NCI-H82 treated with DMSO at 0.1 percent for 48 hours (cell line): Measurements from ENCODE around the gene RPS6KA4.

ENCODE experiments used
- DNase-seq: peaks from one replicate; lab custom pipeline; 2025; ENCODE audit not compliant: unreplicated experiment; lab: John Stamatoyannopoulos, UW

The RPS6KA4 gene

DNA sequence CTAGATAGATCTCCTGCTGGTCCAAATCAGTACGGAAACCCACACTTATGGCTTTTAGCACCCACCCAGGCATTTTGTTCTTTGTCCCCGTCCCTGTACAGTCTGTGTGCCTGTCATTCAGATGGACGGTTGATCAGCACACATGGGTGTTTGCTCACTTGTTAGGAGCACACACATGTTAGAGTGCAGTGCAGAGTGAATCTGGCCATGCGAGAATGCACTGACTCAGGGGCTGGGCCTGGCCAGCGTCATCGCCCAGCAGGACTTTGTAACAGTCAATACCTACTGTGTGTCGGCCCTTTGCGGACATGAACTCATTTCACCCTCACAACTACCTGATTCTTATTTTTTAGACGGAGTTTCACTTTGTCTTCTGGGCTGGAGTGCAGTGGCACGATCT lies 3.4 kb downstream of the RPS6KA4 start:
- no peak for DNase-seq

DNA sequence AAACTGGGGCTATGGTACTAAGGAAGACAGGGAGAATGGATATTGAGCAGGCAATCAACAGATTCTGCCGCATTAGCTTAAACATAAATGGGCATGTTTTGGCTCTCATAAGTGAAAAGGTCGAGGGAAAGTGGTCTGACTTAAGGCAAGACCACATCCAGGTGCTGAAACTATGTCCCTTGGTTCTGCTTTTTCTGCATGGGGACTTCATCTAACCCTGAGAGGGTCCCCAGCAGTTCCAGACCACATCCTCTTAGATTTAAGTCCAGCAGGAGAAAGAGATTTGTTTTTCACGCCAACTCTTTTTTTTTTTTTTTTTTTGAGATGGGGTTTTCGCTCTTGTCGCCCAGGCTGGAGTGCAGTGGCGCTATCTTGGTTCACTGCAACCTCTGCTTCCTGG lies 5.5 kb downstream of the RPS6KA4 start:
- no peak for DNase-seq

DNA sequence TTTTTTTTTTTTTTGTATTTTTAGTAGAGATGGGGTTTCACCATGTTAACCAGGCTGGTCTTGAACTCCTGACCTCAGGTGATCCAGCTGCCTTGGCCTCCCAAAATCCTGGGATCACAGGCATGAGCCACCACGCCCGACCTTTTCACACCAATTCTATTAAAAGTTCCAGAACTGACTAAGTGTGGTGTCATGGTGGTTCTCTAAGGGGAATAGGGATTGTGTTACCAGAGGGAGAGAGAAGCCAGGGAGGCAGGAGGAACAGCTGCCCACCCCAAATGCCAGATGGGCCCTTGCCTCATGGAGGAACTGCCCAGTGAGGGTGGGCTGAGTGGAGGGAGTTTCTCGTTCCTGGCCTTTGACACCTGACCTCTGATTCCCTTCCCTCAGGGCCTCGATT lies 5.9 kb downstream of the RPS6KA4 start:
- no peak for DNase-seq

DNA sequence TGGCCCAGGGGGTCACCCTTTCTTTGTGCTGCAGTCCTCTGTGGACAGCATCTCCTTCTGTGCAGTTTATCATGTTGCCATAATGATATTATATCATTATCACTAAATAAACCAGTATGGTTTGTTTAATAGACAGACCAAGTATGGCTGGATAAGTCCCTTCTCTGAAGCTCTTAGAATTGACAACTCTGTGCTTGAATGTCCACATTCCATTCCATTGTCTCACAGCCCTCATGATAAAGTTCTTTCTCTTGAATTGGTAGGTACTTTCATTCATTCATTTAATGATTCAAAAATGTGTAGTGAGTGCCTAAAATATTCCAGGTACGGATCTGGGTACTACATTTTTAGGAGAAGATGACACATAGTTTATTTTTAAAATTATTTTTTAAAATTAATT lies 7.8 kb downstream of the RPS6KA4 start:
- no peak for DNase-seq

DNA sequence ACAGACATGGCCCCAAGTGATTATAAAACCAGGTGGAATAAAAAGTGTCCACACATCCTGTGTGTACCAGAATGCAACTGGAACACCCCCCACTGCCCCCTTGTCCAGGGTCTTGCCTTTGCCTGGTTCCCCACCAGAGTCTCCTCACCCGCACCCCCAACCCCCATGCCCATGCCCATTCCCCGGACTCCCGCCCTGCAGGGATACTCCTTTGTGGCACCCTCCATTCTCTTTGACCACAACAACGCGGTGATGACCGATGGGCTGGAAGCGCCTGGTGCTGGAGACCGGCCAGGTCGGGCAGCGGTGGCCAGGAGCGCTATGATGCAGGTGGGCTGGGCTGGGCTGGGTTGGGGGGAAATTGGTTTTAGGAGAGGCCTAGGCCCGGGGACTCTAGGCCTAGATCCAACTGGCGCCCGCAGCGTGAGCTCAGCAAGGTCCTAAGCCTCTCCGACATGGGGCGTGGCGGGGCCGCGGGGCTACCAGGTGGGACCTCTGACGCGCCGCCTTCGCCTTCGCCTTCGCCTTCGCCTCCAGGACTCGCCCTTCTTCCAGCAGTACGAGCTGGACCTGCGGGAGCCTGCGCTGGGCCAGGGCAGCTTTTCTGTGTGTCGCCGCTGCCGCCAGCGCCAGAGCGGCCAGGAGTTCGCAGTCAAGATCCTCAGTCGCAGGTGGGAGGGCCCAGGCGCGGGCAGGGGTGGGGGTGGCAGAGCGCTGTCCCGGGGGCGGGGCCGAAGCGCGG lies 9.1 kb downstream of the RPS6KA4 start:
- DNase-seq: no peak

DNA sequence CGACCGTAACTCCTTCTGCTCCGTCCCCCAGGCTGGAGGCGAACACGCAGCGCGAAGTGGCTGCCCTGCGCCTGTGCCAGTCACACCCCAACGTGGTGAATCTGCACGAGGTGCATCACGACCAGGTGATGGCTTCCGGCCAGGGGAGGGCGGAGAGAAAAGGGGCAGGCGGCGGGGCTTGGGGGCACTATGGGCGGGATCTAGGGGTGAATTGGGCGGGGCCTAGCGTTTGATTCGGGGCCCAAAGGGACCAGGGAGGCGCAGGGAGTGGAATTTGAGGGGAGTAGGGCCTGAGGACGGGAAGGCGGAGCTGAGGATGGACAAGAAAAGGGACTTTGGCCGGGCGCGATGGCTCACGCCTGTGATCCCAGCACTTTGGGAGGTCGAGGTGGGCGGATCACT lies 9.7 kb downstream of the RPS6KA4 start:
- no peak for DNase-seq

DNA sequence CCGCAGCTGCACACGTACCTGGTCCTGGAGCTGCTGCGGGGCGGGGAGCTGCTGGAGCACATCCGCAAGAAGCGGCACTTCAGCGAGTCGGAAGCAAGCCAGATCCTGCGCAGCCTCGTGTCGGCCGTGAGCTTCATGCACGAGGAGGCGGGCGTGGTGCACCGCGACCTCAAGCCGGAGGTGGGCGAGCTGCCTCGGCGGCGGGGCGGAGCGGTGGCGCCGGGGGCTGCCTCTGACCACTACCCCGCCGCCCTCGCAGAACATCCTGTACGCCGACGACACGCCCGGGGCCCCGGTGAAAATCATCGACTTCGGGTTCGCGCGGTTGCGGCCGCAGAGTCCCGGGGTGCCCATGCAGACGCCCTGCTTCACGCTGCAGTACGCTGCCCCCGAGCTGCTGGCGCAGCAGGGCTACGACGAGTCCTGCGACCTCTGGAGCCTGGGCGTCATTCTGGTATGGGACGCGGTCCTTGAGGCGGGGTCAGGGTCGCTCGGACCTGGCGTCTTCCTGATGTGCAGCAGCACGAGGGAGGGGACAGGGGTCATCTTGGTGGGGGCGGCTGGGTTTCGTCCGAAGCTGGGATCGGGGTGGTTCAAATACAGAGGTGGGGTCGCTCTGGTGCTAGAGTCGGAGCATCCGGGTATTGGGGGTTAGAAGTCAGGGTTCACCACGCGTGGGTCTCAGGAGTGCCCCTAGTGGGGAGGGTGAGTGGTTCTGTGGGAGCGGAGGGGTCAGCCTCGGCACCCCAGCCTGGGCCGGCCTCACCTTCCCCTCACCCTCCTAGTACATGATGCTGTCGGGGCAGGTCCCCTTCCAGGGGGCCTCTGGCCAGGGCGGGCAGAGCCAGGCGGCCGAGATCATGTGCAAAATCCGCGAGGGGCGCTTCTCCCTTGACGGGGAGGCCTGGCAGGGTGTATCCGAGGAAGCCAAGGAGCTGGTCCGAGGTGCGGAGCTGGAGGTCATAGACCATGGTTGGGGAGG lies 10.8 kb downstream of the RPS6KA4 start:
- DNase-seq: no peak

DNA sequence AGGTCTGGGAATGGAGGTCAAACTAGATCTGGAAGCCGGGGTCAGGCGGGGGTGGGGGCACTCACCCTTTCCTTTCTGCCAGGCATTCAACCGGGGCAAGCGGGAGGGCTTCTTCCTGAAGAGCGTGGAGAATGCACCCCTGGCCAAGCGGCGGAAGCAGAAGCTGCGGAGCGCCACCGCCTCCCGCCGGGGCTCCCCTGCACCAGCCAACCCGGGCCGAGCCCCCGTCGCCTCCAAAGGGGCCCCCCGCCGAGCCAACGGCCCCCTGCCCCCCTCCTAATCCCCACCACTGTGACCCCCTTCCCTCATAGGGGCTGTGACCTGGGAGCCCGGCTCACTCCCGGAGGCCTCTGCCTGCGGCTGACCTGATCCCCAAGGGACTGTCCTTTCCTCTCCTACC lies 12.2 kb downstream of the RPS6KA4 start:
- no peak for DNase-seq

DNA sequence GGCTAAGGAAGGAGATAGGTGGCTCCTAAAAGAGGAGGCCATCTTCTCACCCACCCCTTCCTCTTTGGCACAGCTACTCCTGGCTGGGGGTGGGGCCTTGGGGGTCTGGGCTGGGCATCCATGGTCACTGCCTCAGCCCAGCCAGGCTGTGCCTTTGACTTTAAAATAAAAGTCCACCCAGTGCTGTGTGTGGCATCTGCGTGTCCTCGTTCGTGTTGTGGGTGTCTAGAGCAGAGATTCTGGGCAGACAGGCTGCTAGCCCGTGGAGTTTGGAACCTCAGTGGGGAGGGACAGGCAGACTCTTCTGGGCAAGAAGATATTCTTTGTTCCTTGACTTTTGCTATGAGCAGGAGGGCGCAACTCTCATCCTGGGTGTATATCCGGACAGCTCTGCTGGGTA lies 13.1 kb downstream of the RPS6KA4 start:
- DNase-seq: no peak

DNA sequence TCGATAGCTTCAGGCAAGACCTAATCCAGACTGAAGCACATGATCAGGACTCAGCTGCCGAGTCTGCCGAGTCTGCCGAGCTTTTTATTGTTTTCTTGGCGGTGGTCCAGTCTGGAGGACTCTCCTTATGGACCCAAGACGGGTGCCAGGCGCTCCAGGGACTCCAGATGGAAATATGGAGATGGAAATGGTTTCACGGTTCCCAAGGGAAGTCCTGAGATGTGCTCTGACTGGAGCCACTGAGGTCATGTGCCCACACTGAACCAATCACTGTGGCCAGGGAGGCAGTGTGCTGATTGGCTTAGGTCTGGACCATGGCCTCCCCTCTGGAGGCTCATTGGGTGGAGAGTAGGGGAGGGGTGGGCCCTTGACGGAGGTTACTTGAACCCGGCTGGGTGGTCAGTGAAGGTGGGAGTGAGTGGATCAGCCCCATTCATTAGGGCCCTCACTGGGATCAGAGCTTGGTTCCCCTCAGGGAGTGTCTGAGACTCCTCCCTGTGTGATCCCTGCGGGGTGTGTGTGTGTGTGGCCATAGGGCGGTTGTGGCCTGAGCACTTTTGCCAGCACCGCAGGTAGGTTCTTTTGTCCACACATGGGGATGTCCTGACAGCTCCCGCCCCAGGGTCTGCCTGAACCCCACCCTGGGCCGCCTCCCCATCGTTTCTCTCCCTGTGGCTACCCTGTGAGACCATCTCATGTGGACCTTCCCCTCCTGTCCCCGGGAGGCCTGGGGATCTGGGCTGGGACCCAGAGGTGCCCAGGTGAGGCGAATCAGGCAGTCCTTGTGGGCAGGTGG lies 14.0 kb downstream of the RPS6KA4 start:
- DNase-seq: peak; percentile 17

DNA sequence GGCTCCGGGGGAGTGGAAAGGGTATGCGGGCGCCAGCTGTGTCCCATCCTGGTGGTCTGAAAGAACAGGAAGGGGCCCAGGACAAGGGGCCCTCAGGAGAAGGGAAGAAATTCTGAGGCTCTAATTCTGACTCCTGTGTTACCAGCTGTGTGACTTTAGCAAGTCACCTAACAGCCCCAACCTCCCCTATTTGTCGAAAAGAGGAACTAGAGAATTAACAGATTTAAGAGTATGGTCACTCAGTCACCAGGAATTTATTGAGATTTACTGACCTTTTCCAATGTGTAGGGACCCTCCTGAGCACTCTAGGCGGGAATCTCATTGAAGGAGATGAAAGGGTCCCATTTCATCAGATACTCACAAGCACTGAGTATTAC lies 14.6 kb downstream of the RPS6KA4 start:
- DNase-seq: no peak

DNA sequence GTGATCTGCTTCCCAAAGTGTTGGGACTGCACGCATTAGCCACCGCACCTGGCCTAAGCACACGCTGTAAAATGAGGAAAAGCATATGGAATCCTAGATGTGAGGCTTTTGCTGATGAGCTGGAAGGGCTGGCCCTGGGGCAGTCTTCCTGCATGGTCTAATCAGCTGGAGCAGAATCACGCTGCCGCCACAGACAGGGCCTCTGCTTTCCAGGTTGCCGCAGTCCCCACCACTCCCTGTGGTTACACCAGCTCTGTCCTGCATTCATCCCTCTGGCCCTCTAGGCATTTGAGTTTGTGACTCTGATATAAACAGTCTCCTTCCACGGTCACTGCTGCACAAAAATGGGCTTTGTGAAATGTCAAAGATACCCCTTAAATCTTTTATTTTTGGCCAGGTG lies 17.1 kb downstream of the RPS6KA4 start:
- no peak for DNase-seq

DNA sequence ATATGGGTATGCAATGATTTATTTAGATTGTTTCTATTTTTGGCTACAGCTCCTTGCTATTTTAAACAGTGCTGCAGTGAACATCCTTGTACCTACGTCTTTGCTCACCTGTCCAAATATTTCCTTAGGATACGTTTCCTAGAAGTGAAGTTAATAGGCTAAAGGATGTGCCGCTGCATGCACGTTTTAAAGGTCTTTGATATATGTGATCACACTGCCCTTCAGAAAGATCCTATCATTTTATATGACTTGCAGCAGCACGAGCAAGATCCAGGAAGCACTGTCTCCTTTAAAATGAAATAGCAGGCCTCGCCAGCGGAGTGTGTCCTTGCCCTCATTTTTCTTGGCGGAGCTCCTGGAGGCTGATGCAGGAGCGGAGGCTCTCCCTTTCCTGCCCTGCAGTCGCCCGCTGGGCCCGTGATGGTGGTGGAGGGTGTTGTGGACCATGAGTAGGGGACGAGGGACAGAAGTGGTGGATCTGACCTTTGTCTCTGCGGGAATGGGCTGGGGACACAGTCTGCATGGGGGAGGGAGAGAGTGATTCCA lies 19.4 kb downstream of the RPS6KA4 start:
- DNase-seq: no peak

DNA sequence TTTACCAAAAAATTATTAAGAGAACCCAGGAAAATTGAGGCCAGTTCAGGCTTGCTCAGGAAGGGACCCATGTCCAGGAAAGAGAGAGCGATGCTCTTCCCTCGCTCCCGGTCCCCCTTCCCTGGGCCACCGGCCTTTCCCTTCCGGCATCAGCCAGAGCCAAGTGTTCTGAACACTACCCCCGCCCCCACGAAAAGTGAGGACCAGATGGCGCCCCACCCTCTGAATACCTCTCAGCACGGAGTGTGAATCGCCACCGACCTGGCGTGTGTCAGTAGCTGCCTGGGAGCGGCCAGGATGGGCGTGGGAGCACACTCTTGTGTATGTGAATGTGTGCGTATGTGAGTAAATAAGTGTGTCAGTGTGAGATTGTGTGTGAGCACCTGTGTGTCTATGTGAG lies 20.2 kb downstream of the RPS6KA4 start:
- no peak for DNase-seq

DNA sequence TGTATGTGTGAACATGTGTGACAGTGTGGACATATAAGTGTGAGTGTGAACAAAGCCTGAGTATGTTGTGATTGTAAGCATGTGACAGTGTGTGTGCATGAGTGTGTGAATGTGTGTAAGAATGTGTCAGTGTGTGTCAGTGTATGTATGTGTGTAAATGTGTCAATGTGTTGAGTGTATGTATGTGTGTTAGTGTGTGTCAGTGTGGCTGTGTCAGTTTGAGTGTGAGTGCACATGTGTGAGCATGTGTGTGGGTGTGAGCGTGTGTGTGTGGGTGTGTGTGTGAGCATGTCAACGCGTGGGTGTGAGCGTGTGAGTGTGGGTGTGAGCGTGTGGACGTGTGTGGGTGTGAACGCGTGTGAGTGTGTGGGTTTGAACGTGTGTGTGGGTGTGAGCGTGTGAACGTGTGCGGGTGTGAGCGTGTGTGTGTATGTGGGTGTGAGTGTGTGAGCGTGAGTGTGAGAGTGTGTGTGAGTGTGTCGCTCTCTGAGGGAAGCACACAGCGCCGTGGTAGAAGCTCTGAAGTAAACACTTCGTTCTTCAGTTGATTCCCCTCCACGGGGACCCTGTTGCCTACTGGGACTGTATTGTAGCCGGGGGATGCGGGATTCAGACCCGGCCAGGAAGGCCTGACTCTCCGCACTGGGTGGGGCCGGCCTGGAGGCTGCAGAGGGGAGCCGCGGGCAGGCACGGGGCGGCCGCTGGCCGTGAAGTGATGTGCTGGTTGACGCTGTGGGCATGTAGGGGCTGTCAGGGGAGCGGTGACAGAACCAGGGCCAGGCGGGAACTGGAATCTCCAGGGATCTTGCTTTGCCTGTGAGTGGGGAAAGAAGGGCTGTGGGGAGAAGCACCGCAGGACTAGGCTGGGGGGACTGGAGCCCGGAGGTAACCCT lies 21.1 kb downstream of the RPS6KA4 start:
- no peak for DNase-seq

DNA sequence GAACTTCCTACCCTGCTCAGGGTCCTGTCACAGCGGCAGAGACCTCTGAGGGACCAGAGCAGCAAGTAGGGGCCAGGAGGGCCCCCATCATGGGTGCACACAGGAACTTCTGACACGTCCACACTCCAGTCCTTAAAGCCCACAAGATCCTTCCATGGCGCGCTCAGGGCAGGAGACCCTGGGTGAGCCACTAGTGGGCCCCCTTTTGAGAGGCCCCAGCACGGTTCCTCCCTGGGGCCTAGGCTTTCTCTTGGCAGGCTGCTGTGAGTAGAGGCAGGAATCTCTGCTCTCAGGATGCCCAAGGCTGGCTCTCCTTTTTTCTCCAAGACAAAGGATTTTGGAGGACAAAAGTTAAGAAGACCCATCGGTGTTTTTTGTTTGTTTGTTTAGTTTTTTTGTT lies 22.4 kb downstream of the RPS6KA4 start:
- DNase-seq: no peak

DNA sequence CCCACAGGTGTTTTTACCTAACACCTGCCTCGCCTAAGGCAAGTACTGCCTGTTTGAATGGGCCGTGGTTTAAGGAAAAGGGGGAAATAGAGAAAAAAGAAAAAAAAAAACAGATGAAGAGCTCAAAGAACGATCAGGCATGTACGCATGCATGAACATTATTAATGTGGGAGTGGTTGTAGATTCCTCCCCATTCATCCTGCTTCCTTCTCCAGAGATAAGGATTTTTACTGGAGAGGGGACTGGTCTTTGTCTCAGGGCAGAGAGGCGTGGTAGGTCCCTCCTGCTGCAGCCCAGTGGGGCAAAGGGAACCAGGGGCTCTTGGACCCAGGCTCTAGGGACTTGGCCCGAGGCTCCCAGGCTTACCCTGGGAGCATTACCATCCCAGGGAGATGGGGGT lies 23.1 kb downstream of the RPS6KA4 start:
- no peak for DNase-seq

DNA sequence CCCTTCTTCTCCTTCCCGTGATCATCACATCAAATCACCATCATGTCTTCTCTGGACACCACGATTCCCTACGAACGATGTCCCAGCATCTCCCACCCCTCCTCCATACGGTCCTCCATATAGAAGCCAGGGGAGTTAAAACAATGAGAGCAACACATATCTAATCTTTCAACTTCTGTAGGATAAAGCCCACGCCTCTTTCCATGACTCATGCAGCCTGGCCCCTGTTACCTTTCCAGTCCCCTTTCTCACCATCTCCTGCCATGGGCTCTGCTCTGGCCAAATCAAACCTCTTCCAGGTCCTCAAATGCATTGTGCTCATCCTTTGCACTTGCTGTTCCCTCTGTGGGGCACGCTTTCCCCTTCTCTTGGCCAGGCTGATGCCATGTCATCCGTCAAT lies 23.6 kb downstream of the RPS6KA4 start:
- no peak for DNase-seq

DNA sequence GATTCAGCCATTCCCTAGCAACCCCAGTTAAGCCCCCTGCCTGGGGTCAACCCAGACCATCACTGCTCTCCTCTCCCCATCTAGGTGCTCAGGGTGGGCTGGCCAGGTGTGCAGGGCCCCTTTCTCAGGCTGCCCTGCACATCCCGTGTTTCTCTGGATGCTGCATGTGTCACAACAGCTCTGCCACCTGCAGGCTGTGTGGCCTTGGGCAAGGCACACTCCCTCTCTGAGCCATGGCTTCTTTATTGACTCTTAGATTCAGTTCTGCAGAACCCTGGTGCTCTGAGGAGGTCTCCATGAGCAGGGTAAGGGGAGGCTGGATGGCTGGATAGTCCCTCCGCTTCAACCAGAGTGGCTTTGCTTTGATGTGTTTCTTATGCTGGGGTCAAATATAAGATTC lies 24.6 kb downstream of the RPS6KA4 start:
- no peak for DNase-seq

DNA sequence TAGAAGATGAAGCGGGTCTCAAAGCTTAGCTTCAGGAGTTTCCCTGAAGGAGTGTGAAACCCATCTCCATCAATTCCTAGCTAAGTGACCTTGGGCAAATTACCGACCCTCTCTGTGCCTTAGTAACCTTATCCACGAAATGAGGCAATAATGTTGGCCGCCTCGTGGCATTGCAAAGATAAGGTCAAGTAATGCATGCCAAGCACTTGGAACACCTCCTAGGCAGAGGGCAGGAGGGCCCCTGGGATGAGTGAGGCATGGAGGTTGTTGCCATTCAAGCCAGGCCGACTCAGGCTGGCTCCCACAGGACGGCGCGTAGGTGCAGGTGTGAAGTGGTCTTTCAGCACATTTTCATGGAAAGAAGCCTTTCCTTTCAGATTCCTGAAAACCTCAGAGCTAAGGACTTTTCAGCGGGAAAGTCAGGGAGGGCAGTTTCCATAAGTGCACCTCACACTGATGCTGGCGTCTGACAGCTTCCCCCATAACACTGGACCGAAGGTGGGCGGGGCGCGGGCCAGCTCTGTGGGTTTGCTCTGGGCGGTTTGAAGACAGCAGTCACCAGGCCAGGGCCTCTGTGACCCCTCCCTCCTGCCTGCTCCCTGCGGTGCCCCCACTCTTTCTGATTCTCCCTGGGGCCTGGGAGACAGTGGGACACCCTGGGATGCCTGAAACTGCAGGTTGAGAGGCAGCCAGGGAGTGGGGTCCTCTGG lies 25.2 kb downstream of the RPS6KA4 start:
- no peak for DNase-seq
